ENCODE measurements around the gene IDS. TPM values are rescaled to one million over a fixed set of nuclear protein-coding genes. Genes with fewer than 3 reads are reported as not detected.

IDS gene
- total RNA-seq, 6 experiments from 2014 or later, result 38.4 to 70.9 (median 55.1) TPM

DNA sequence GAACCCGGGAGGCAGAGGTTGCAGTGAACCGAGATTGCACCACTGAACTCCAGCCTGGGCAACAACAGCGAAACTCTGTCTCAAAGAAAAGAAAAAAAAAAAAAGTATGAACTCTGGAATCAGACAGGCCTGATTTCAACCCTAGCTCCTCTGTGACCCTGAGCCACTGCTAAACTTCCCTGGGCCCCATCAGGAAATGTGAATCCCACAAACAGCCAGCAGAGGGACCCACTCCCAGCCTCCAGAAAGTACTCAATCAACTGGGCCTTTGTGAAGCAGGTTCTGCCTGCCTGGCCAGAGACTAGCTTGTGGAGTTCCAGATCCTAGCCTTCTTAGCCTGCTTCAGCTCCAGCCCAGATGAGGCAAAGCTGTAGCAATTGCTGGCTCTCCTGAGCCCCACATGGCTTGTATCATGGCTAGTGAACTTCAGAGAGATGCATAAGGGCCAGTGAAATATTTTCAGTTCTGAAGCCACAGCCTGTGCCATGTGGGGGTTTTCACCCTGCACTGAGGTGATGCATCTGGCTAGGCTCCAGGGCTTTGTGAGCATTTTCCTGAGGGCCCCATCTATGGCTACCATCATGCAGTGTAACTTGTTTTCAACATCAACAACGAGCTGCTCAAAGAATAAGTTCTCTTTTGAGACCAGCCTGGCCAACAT is 7.2 kb upstream of the IDS start:
- H3K27ac Mint-ChIP-seq, result no peak overlapping the region
- H3K36me3 Mint-ChIP-seq (ENCODE audit: low read depth), result no peaks in the 10 kb centered on the region
- peaks cover 8% of the 10 kb centered on the region for H3K27me3 Mint-ChIP-seq (ENCODE audit: insufficient read depth)
- DNase-seq, result peak; percentile 30
- no peak overlapping the region for H3K4me3 Mint-ChIP-seq
- no peaks in the 10 kb centered on the region for H3K9me3 Mint-ChIP-seq
- H3K4me1 Mint-ChIP-seq (ENCODE audit: low read depth), result peaks cover 13% of the 10 kb centered on the region
- TF ChIP-seq, protein P1, sequence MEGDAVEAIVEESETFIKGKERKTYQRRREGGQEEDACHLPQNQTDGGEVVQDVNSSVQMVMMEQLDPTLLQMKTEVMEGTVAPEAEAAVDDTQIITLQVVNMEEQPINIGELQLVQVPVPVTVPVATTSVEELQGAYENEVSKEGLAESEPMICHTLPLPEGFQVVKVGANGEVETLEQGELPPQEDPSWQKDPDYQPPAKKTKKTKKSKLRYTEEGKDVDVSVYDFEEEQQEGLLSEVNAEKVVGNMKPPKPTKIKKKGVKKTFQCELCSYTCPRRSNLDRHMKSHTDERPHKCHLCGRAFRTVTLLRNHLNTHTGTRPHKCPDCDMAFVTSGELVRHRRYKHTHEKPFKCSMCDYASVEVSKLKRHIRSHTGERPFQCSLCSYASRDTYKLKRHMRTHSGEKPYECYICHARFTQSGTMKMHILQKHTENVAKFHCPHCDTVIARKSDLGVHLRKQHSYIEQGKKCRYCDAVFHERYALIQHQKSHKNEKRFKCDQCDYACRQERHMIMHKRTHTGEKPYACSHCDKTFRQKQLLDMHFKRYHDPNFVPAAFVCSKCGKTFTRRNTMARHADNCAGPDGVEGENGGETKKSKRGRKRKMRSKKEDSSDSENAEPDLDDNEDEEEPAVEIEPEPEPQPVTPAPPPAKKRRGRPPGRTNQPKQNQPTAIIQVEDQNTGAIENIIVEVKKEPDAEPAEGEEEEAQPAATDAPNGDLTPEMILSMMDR (IDR thresholded peaks at IDR 0.05), result peak; percentile 77

DNA sequence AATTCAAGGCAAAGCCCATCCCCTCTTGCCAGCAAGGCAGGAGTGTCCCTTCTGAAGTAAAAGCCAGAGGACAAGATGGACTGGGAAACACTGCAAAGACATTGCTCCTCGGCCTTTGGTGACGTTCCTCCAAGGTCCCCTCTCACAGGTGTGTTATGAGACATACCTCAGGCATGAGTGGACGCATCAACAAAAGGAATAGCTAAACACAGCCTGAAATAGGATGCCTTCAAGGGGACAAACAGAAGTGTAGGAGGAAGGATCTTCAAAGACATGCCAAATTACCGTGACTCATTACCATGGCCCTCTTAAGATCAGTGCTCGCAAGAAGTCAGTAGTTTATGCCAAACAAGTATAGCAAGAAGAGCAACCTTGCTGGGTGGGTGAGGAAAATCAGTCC is 6.0 kb upstream of the IDS start:
- no peaks in the 10 kb centered on the region for H3K36me3 Mint-ChIP-seq (ENCODE audit: low read depth)

DNA sequence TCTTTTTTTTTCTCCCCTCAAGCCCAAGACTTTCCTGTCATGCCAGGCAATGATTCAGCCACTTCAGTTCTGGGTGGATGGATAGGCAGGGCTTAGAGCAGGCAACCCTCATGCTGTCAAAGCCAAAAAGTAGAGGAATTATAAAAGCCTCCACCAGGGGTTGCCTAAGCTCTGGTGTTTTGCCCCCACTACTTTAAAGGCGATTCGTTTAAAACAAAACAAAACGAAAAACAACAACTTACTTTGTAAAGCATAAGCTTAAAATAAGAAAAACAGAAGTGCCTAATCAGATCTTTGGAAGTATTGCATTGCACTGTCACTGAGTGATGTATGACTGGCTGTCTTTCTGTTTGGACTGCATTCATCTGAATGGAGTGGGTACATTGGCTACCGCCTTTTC is 5.3 kb upstream of the IDS start:
- H3K4me1 Mint-ChIP-seq (ENCODE audit: low read depth), result peaks cover 18% of the 10 kb centered on the region
- no peaks in the 10 kb centered on the region for H3K9me3 Mint-ChIP-seq
- H3K4me3 Mint-ChIP-seq, result no peak overlapping the region
- no peak for DNase-seq
- H3K27ac Mint-ChIP-seq, result no peak overlapping the region
- peaks cover 8% of the 10 kb centered on the region for H3K27me3 Mint-ChIP-seq (ENCODE audit: insufficient read depth)
- TF ChIP-seq, protein P1 (IDR thresholded peaks at IDR 0.05), result peak; percentile 52
- no peaks in the 10 kb centered on the region for H3K36me3 Mint-ChIP-seq (ENCODE audit: low read depth)

More for the DNA sequence above, 6.0 kb upstream of the IDS start:
- H3K27ac Mint-ChIP-seq, result no peak overlapping the region
- TF ChIP-seq, protein P1 (IDR thresholded peaks at IDR 0.05), result no peak
- no peaks in the 10 kb centered on the region for H3K9me3 Mint-ChIP-seq
- H3K27me3 Mint-ChIP-seq (ENCODE audit: insufficient read depth), result peaks cover 8% of the 10 kb centered on the region
- no peak overlapping the region for H3K4me3 Mint-ChIP-seq
- peaks cover 13% of the 10 kb centered on the region for H3K4me1 Mint-ChIP-seq (ENCODE audit: low read depth)
- no peak for DNase-seq

DNA sequence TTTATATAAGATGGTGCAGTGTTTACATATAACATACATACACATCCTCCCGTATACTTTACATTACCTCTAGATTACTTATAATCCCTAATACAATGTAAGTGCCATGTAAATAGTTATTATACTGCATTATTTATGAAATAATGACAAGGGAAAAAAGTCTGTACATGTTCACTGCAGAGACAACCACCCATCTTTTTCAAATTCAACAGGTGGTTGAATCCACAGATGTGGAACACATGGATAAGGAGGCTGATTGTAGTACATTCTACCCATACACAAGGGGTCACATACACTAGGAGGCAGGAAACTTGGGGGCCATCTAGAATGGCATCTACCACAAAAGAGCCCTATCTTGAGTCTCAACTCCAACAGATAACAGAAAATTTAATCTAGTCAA is 3.4 kb upstream of the IDS start:
- Mint-ChIP-seq H3K27me3 (ENCODE audit: insufficient read depth) (peaks cover 8% of the 10 kb centered on the region), H3K4me3 (no peak overlapping the region), H3K36me3 (ENCODE audit: low read depth) (no peaks in the 10 kb centered on the region), H3K4me1 (ENCODE audit: low read depth) (peaks cover 19% of the 10 kb centered on the region), H3K27ac (no peak overlapping the region), H3K9me3 (no peaks in the 10 kb centered on the region)
- TF ChIP-seq, protein P1 (IDR thresholded peaks at IDR 0.05), result no peak
- DNase-seq, result no peak

DNA sequence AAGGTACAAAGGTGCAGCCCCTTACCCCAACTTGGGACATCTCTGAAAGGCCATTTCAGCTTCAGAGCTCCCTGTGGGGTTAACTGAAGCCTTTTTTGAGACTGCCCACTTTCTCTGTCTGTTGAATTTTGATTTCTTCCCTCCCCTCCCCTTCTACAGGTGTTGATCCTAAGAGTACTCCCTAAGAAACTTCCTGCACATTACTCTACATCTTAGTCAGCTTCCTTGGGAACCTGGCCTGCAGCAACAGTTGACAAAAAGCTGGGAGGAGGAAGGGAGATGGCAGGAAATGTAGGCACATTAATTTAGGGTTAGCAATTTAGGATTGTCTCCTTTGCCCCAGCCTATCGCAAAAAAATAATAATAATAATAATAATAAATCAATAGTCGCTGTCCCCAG is 1.2 kb upstream of the IDS start:
- H3K27ac Mint-ChIP-seq, result no peak overlapping the region
- H3K4me1 Mint-ChIP-seq (ENCODE audit: low read depth), result peaks cover 17% of the 10 kb centered on the region
- H3K36me3 Mint-ChIP-seq (ENCODE audit: low read depth), result no peaks in the 10 kb centered on the region
- no peak for DNase-seq
- TF ChIP-seq, protein P1 (IDR thresholded peaks at IDR 0.05), result no peak
- H3K27me3 Mint-ChIP-seq (ENCODE audit: insufficient read depth), result peaks cover 8% of the 10 kb centered on the region
- no peaks in the 10 kb centered on the region for H3K9me3 Mint-ChIP-seq
- no peak overlapping the region for H3K4me3 Mint-ChIP-seq

Measured in HFFc6 (cell line).